Ascending aorta (tissue), 2 donors: ENCODE results near the gene SLC24A3. TPM values are rescaled to one million over a fixed set of nuclear protein-coding genes. Genes with fewer than 3 reads are reported as not detected.

Experiments used
- DNase-seq, 2 donors: peaks; one replicate each; pipeline ENCODE4 v3.0.0-alpha.2; 2019; ENCODE audit warnings: low spot score in 2 of 2
- H3K27ac ChIP-seq, 2 donors: fragments of 200-600 bp; sonication (generic); one replicate each; pipeline ENCODE4 v1.5.1; 2016 to 2017; ENCODE audit warnings: mild to moderate bottlenecking in 1 of 2
- H3K27me3 ChIP-seq: fragments of 200-600 bp; sonication (generic); one replicate; pipeline ENCODE4 v1.5.1; 2017
- H3K36me3 ChIP-seq, 2 donors: fragments of 200-600 bp; sonication (generic); one replicate each; pipeline ENCODE4 v1.5.1; 2016
- H3K4me1 ChIP-seq, 2 donors: fragments of 200-600 bp; sonication (generic); one replicate each; pipeline ENCODE4 v1.5.1; 2016 to 2017; ENCODE audit warnings: mild to moderate bottlenecking in 1 of 2
- H3K4me3 ChIP-seq, 2 donors: fragments of 200-600 bp; sonication (generic); one replicate each; pipeline ENCODE4 v1.5.1; 2016 to 2017; ENCODE audit warnings: mild to moderate bottlenecking in 1 of 2
- H3K9me3 ChIP-seq, 2 donors: fragments of 200-600 bp; sonication (generic); one replicate each; pipeline ENCODE4 v1.5.1; 2016
- intact Hi-C: fragments of 100-400 bp; cut with DNase I; formaldehyde crosslinking; loops from one replicate; pipeline ENCODE4 v1.15.1; 2023
- total RNA-seq: library from RNA; depleted of rRNA; stranded (reverse); fragments of >200 nt; gene quantifications from one replicate; pipeline ENCODE4 v1.1.0, GENCODE V29; 2016
- TF ChIP-seq, protein P1 (sequence below), 3 experiments: fragments of 200-600 bp in 2 of 3; fragments of 450-650 bp in 1 of 3; sonication (generic) in 2 of 3; IDR thresholded peaks; one replicate each; pipeline ENCODE4 v1.5.1; 2016 to 2019; ENCODE audit warnings: antibody characterized with exemption in 3 of 3, mild to moderate bottlenecking in 1 of 3, moderate library complexity in 1 of 3

SLC24A3 gene
- total RNA-seq, 1 donor from 2014 or later, result 12.9 TPM

DNA sequence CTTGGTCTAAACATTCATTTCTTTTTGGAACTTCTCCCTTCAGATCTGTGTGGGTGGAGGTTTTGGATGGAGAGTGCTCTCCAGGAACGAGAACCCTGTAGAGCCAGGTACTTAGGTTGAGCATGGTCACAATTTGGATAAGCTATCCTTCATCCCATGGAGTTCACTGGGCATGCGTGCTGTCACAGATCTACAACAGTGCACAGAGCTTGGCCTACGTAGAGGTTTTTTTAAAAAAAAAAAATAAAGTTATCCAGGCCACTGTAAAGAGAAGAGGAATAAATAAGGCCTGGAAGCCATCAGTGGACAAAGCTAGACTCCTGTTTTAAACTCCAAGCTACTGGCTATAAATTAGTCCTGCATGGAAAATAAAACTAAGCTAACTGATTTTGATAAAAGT is 165.6 kb downstream of the SLC24A3 start:
- no peaks in the 10 kb centered on the region for H3K9me3 ChIP-seq
- H3K4me3 ChIP-seq, result no peak overlapping the region
- TF ChIP-seq, protein P1, sequence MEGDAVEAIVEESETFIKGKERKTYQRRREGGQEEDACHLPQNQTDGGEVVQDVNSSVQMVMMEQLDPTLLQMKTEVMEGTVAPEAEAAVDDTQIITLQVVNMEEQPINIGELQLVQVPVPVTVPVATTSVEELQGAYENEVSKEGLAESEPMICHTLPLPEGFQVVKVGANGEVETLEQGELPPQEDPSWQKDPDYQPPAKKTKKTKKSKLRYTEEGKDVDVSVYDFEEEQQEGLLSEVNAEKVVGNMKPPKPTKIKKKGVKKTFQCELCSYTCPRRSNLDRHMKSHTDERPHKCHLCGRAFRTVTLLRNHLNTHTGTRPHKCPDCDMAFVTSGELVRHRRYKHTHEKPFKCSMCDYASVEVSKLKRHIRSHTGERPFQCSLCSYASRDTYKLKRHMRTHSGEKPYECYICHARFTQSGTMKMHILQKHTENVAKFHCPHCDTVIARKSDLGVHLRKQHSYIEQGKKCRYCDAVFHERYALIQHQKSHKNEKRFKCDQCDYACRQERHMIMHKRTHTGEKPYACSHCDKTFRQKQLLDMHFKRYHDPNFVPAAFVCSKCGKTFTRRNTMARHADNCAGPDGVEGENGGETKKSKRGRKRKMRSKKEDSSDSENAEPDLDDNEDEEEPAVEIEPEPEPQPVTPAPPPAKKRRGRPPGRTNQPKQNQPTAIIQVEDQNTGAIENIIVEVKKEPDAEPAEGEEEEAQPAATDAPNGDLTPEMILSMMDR (IDR thresholded peaks at IDR 0.05), result no peak
- H3K27ac ChIP-seq, result no peak overlapping the region
- no peaks in the 10 kb centered on the region for H3K27me3 ChIP-seq
- DNase-seq, result no peak
- peaks cover 0 to 7% of the 10 kb centered on the region in 2 donors for H3K4me1 ChIP-seq
- intact Hi-C loops, result no loop called here
- H3K36me3 ChIP-seq, result no peaks in the 10 kb centered on the region

DNA sequence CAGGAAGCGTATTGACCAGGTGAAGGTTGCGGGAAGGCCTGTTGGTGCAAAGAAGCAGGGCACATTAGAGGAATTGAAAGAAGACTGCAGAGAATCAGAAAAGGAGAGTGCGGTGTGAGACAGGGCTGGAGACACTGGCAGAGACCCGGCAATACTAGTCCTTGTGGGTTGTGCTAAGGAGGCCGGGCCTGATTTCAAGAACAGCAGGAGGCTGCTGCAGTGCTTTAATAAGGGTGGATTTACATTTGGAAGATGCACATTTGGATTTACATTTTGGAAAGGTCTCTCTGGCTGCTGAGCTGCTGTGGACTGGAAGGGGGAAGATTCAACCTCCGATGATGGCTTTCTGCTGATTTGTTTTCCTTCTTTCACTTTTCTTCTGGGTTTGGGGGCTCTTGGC is 167.8 kb downstream of the SLC24A3 start:
- Histone ChIP-seq H3K9me3 (no peaks in the 10 kb centered on the region), H3K4me3 (no peak overlapping the region), H3K36me3 (no peaks in the 10 kb centered on the region), H3K4me1 (peaks cover 0 to 7% of the 10 kb centered on the region in 2 donors), H3K27ac (no peak overlapping the region), H3K27me3 (no peaks in the 10 kb centered on the region)
- no peak for DNase-seq
- intact Hi-C loops, result no loop called here
- TF ChIP-seq, protein P1 (IDR thresholded peaks at IDR 0.05), result no peak

DNA sequence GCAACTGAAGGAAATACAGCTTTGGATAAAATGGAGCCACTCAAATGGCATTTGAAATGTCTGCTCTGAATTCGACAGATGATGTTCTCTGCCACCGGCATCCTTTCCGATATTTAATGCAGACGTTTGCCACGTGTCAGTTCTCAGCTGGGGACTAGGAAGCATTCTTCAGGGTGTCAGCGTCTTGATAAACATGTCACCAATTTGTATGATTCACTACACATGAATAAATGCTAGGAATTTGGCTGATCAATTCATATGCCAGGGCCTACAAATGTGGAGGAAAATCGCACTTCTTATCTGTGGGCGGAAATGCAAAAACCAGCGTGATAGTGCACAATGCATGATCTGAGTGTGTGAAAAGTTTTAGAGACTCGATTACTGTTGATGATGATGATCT is 169.5 kb downstream of the SLC24A3 start:
- no peak overlapping the region for H3K27ac ChIP-seq
- intact Hi-C loops, result no loop called here
- no peaks in the 10 kb centered on the region for H3K9me3 ChIP-seq
- TF ChIP-seq, protein P1 (IDR thresholded peaks at IDR 0.05), result no peak
- H3K4me1 ChIP-seq, result peaks cover 0 to 3% of the 10 kb centered on the region in 2 donors
- H3K36me3 ChIP-seq, result no peaks in the 10 kb centered on the region
- H3K27me3 ChIP-seq, result no peaks in the 10 kb centered on the region
- H3K4me3 ChIP-seq, result no peak overlapping the region
- DNase-seq, result no peak

DNA sequence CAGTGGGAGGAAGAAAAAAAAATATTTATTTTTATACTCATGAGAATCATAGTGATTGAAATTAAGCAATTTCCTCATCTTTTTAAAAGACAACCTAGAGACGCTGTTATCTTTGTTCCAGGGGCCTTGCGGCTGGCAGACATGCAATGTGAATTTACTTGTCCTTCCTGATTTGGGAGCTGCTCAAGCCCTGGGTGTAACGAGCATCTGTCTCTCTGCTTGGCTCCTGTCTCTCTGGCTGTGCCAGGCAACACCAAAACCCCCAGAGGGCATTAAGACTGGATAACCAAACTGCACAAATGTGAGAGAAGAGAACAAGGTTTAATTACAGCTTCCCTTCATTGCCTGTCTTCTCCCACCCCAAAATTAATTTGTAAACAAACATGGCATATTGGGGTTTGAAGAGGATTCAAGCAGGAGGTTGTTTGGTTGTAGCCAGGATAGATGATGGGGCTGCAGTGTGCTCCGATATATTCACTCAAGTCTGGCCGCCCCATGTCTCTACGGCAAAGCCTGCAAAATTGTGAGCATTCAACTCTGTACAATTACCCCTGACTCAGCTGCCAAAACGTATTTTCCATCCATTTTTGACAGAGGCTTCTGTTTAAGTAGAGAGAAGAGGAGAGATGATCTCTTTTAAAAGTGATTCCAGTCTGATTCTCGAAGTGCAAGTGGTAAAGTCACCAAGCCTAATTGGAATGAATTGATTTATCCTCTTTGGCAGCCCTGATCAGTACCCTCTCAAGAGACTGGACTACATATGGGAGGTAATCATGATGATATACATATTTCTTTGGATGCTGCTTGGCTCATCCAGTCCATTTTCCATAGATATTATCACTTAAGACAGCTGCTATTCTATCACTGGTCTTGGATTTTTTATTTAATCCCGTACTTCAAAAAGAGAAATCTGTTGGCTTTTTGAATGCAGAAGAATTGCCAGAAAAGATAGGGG is 170.2 kb downstream of the SLC24A3 start:
- no peaks in the 10 kb centered on the region for H3K36me3 ChIP-seq
- no peaks in the 10 kb centered on the region for H3K4me1 ChIP-seq
- intact Hi-C loops, result no loop called here
- H3K27ac ChIP-seq, result no peak overlapping the region
- H3K4me3 ChIP-seq, result no peak overlapping the region
- no peaks in the 10 kb centered on the region for H3K9me3 ChIP-seq
- no peak for DNase-seq
- TF ChIP-seq, protein P1 (IDR thresholded peaks at IDR 0.05), result no peak
- H3K27me3 ChIP-seq, result no peaks in the 10 kb centered on the region

DNA sequence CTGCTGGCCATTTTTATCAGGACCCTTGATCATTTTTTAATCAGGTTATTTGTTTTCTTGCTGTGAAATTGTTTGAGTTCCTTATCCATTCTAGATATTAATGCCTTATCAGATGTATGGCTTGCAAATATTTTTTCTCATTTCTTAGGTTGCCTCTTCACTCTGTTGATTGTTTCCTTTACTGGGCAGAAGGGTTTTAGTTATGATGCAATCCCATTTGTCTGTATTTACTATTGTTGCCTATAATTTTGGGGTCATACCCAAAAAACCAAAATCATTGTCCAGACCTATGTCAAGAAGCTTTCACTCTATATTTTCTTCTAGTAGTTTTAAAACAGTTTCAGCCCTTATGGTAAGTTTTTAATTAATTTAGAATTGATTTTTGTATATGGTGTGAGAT is 172.5 kb downstream of the SLC24A3 start:
- TF ChIP-seq, protein P1 (IDR thresholded peaks at IDR 0.05), result no peak
- Histone ChIP-seq H3K4me3 (no peak overlapping the region), H3K27ac (no peak overlapping the region), H3K27me3 (no peaks in the 10 kb centered on the region), H3K9me3 (peaks cover 0 to 11% of the 10 kb centered on the region in 2 donors), H3K4me1 (no peaks in the 10 kb centered on the region), H3K36me3 (no peaks in the 10 kb centered on the region)
- intact Hi-C loops, result no loop called here
- no peak for DNase-seq
